ENCODE measurements around the gene RASSF1. TPM values are rescaled to one million over a fixed set of nuclear protein-coding genes. Genes with fewer than 3 reads are reported as not detected.
"Not testable (repeated sequence)": the region's sequence is repeated elsewhere in the genome, so short reads cannot be mapped to it uniquely, and the experiment has no call there.

RASSF1 gene
- total RNA-seq, 2 experiments from 2014 or later: 124 to 205 TPM

- DNase-seq (peak; percentile 35), ATAC-seq (no peak)
- peaks cover 39% of the 10 kb centered on the region for H3K4me1 Mint-ChIP-seq
- H3K9me3 Mint-ChIP-seq (ENCODE audit: low read depth): peaks cover 1% of the 10 kb centered on the region
- no peaks in the 10 kb centered on the region for H3K27me3 Mint-ChIP-seq
- peak overlapping the region; percentile 48 for H3K27ac Mint-ChIP-seq
- no peak overlapping the region for H3K4me3 Mint-ChIP-seq
- CTCF ChIA-PET: interaction anchor here (1.6 to 18.0 kb wide), 4 partner anchors 9 to 120 kb away, joined by 6 to 266 read pairs (median 8); partner anchors contain the start of genes HYAL1, HYAL3, IFRD2 and NAA80
- H3K36me3 Mint-ChIP-seq: peaks cover 4% of the 10 kb centered on the region
Measured at GRCh38 chr3:50314816-50315215, 25.8 kb downstream of the RASSF1 start.

DNA sequence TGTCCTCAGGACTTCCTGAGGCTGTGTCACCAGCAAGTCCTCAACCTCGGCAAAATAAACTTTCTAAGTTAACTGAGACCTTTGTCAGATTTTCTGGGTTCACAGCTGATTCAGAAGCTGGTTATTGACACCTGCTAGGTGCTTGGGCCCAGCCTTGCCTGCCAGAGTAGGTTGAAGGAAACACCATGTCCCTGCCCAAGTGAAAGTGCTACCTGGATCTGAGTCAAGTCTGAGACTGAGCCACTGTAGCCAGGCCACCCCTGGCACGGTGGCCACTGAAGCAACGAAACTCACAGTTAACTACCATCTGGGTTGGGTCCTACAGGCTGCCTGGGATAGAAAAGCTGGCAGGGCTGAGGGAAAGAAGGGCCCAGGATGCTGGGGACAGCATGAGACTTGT is 26.3 kb downstream of the RASSF1 start:
- no peak for ATAC-seq

DNA sequence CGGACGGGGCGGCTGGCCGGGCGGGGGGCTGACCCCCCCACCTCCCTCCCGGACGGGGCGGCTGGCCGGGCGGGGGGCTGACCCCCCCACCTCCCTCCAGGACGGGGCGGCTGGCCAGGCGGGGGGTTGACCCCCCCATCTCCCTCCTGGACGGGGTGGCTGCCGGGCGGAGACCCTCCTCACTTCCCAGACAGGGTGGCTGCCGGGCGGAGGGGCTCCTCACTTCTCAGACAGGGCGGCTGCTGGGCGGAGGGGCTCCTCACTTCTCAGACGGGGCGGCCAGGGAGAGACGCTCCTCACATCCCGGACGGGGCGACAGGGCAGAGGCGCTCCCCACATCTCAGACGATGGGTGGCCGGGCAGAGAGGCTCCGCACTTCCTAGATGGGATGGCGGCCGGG is 28.6 kb downstream of the RASSF1 start:
- not testable (repeated sequence) for DNase-seq

More for the DNA sequence above, 26.3 kb downstream of the RASSF1 start:
- Mint-ChIP-seq H3K36me3 (peaks cover 8% of the 10 kb centered on the region), H3K27me3 (no peaks in the 10 kb centered on the region), H3K4me3 (no peak overlapping the region), H3K27ac (peak overlapping the region; percentile 48), H3K4me1 (peaks cover 35% of the 10 kb centered on the region), H3K9me3 (ENCODE audit: low read depth) (peaks cover 3% of the 10 kb centered on the region)
- DNase-seq: peak; percentile 39
- CTCF ChIA-PET: interaction anchor here (1.6 to 18.0 kb wide), 4 partner anchors 10 to 120 kb away, joined by 6 to 266 read pairs (median 8); partner anchors contain the start of genes HYAL1, HYAL3, IFRD2 and NAA80

DNA sequence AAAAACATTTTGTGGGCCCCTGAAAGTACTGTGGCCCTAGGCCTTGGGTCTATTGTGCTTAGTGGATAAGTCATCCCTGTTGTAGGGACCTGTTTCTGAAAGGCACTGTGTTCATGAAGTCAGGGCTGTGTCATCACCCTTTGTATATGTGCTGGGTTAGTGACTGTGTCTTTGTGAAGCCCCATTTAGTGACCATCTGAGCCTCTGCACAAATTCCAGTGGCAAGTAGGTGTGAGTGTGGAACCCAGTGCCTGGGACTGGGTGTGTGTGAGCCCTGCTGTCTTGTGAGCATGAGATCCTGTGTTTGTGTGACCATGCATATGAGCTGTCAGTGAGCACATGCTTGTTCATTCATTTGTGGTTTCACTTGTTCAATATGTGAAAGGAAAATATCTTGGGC is 36.0 kb downstream of the RASSF1 start:
- ATAC-seq: no peak
- no peaks in the 10 kb centered on the region for H3K27me3 Mint-ChIP-seq
- no peak overlapping the region for H3K27ac Mint-ChIP-seq

More for the DNA sequence above, 28.6 kb downstream of the RASSF1 start:
- not testable (repeated sequence) for H3K27ac Mint-ChIP-seq; H3K27me3 Mint-ChIP-seq; H3K4me3 Mint-ChIP-seq; H3K36me3 Mint-ChIP-seq; ATAC-seq; H3K9me3 Mint-ChIP-seq (ENCODE audit: low read depth)
- peaks cover 23% of the 10 kb centered on the region for H3K4me1 Mint-ChIP-seq
- CTCF ChIA-PET: interaction anchor here (1.1 kb wide), 1 partner anchor 16 kb away, joined by 3 read pairs; the partner anchor contains the start of gene TUSC2

DNA sequence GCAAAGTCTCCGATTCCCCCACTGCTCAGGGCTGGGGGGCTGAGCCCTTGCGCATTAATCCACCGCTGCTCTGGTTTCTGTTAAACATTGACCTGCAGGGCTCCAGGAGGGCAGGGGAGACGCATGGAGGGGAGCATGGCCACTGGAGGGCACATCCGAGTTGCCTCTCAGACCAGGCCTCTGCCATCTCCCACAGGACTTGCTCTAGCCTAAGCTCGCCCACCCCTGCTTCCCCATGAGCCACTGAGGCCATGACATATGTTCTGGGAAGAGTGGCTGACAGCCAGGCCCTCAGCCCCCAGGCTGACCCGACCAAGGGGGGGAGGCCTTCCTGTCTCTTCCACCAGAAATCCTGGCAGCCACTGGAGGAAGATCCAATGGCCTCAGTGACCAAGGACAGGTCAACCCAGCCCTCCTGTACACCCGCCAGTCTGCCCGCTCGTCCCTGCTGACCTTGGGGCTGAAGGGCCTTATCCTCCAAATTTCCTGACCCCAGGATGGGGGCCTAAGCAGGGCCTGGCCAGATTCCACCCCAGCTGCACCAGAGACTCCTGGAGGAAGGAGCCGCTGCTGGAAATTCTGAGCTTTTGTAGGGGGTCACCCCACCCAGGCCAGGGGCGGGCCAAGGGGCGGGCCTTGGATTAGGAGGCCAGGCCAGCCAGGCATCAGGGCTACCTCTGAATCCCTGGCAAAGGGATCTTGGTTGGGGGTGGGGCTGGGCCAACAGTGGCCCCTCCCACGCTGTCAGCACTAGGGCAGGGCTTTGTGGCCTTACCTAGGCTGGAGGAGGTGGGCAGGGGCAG is 37.4 kb downstream of the RASSF1 start, which contains the start of gene HYAL1:
TSS of gene HYAL1 (minus strand) at position 562 of the 803 bp plus-strand sequence. CDS start 618 bp downstream, outside the sequence.
- H3K27ac Mint-ChIP-seq: no peak within 1 kb of the TSS
- H3K9me3 Mint-ChIP-seq (ENCODE audit: low read depth): no peaks in the 10 kb centered on the region
- no peaks in the 10 kb centered on the region for H3K27me3 Mint-ChIP-seq
- peaks cover 18% of the 10 kb centered on the region for H3K4me1 Mint-ChIP-seq
- H3K4me3 Mint-ChIP-seq: no peak within 1 kb of the TSS
- DNase-seq: no peak
- peaks cover under 1% of the 10 kb centered on the region for H3K36me3 Mint-ChIP-seq
- CTCF ChIA-PET: interaction anchor here (17.4 kb wide), 1 partner anchor 18 kb away, joined by 266 read pairs; the partner anchor contains the start of genes HYAL2 and TUSC2
- ATAC-seq: no peak

More for the DNA sequence above, 36.0 kb downstream of the RASSF1 start:
- DNase-seq: no peak
- Mint-ChIP-seq H3K4me3 (no peak overlapping the region), H3K36me3 (peaks cover 2% of the 10 kb centered on the region), H3K9me3 (ENCODE audit: low read depth) (no peaks in the 10 kb centered on the region), H3K4me1 (peaks cover 17% of the 10 kb centered on the region)
- CTCF ChIA-PET: interaction anchor here (1.1 to 17.4 kb wide), 2 partner anchors 17 to 30 kb away, joined by 3 to 266 read pairs; partner anchors contain the start of genes HYAL2 and TUSC2

DNA sequence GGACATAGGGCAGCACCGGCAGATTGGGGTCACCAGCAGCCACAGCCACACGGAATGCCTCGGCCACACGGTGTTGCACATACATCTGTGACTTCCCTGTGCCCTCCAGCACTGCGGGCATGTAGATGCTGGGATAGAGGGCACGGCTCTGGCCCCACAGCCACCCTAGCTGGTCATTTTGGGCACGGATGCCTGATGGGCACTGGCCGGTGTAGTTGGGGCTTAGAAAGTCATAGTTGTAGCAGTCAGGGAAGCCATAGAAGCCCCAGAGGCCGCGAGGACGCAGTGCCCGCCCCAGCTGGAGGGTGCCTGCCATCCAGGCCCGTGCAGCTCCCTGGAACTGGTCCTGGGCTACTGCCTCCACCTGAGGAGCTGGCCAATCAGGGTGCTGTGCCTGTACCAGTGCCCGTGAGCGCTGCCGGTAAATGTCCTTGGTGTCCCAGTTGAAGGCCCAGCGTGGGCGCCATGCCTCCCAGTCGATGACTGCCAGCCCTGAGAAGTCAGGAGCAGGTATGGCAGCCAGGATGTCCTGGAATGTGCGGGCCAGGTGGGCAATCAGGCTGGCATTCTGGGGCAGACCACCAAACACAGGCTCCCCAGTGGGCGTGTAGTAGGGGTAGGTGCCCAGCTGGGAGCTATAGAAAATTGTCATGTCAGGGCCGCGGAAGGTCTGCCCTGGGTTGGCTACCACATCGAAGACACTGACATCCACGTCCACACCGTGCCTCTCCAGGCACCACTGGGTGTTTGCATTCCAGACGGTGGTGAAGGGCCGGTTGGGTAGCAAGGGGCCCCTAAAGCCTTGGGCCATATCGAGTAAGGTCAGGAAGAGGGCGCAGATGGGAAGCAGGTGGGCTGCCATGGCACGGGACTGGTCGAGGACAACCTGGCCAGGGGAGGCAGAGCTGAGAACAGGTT is 38.3 kb downstream of the RASSF1 start:
- H3K4me3 Mint-ChIP-seq: no peak overlapping the region
- DNase-seq (no peak), ATAC-seq (no peak)
- no peaks in the 10 kb centered on the region for H3K9me3 Mint-ChIP-seq (ENCODE audit: low read depth)
- H3K27me3 Mint-ChIP-seq: no peaks in the 10 kb centered on the region
- peaks cover 1% of the 10 kb centered on the region for H3K36me3 Mint-ChIP-seq
- H3K4me1 Mint-ChIP-seq: peaks cover 25% of the 10 kb centered on the region
- CTCF ChIA-PET: interaction anchor here (0.5 to 17.4 kb wide), 2 partner anchors 19 to 630 kb away, joined by 4 to 266 read pairs; partner anchors contain the start of genes HYAL2 and TUSC2
- H3K27ac Mint-ChIP-seq: no peak overlapping the region

DNA sequence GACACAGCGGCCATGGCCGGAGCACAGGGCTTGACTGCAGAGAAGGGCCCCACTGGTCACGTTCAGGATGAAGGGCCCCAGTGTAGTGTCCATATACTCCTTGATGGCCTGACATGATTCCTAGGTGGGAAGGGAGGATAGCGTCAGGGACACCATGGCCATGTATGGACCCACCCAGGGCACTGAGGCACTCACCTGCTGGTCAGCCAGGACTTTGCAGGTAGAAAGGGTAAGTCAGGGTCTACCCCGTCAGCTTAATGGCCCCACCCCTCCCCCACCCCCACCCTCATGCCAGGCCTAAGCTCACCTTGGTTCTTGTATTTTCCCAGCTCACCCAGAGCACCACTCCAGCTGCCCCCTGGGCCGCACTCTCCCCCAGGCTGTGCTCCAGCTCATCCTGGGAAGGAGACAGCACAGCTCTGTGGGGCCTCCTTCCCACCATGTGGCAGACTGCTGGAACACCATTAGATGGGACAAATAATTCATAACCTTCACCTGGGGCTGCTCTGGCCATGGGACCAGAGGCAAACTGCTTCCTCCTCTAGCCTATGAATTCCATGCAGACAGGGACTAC is 39.9 kb downstream of the RASSF1 start:
- DNase-seq (peak; percentile 40), ATAC-seq (no peak)
- CTCF ChIA-PET: interaction anchor here (1.8 to 17.4 kb wide), 2 partner anchors 21 to 36 kb away, joined by 12 to 266 read pairs; partner anchors contain the start of genes HYAL2 and TUSC2
- Mint-ChIP-seq H3K27me3 (no peaks in the 10 kb centered on the region), H3K27ac (peak overlapping the region; percentile 99), H3K4me3 (peak overlapping the region; percentile 96), H3K9me3 (ENCODE audit: low read depth) (no peaks in the 10 kb centered on the region), H3K36me3 (peaks cover 5% of the 10 kb centered on the region), H3K4me1 (peaks cover 27% of the 10 kb centered on the region)

DNA sequence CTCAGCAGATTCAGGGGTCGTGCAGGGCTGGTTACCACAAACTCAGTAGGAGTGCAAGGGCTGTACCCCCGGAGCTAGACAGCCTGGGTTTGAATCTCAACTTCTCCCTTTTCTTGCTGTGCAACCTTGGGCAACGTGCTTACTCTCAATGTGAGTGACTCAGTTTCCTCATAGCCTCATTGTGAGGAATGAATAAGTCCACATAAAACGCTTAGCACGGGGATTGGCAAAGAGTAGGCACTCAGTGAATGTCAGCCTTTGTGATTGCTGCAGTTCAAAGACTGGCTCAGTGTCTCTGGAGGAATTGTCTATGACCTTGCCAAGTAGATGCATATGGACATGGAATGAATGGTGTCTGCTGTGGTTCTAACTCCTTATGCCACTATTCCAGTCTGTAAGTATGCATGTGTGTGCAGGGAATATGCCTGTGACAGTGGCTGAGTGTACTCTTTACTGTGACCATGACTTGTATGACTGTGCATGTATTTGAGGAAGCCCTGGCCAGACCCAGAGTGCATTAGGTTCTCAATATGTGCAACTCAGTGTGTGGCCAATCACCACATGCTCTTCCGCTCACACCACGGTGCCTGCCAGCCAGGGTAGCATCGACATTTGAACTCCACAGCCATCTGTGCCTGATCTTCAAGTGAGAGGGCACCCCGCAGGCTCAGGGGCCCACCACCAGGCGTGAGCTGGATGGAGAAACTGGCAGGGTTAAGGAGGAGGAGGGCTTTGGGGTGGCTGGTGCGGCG is 40.5 kb downstream of the RASSF1 start:
- CTCF ChIA-PET: interaction anchor here (0.8 to 17.4 kb wide), 14 partner anchors 21 to 105 kb away, joined by 3 to 266 read pairs (median 6); partner anchors contain the start of genes HYAL2, RASSF1 and TUSC2
- ATAC-seq (no peak), DNase-seq (peak; percentile 60)
- peaks cover 5% of the 10 kb centered on the region for H3K36me3 Mint-ChIP-seq
- H3K27me3 Mint-ChIP-seq: no peaks in the 10 kb centered on the region
- H3K4me3 Mint-ChIP-seq: peak overlapping the region; percentile 96
- H3K27ac Mint-ChIP-seq: peak overlapping the region; percentile 99
- H3K9me3 Mint-ChIP-seq (ENCODE audit: low read depth): no peaks in the 10 kb centered on the region
- peaks cover 27% of the 10 kb centered on the region for H3K4me1 Mint-ChIP-seq

GRCh38 chr3:50299638-50299928 is 41.1 kb downstream of the RASSF1 start:
- CTCF ChIA-PET: interaction anchor here (0.7 to 17.4 kb wide), 15 partner anchors 20 to 105 kb away, joined by 3 to 266 read pairs (median 5); partner anchors contain the start of genes HYAL2, RASSF1 and TUSC2
- no peaks in the 10 kb centered on the region for H3K9me3 Mint-ChIP-seq (ENCODE audit: low read depth)
- peak overlapping the region; percentile 96 for H3K4me3 Mint-ChIP-seq
- DNase-seq (no peak), ATAC-seq (no peak)
- H3K27ac Mint-ChIP-seq: peak overlapping the region; percentile 99
- no peaks in the 10 kb centered on the region for H3K27me3 Mint-ChIP-seq
- peaks cover 24% of the 10 kb centered on the region for H3K4me1 Mint-ChIP-seq
- peaks cover 5% of the 10 kb centered on the region for H3K36me3 Mint-ChIP-seq

DNA sequence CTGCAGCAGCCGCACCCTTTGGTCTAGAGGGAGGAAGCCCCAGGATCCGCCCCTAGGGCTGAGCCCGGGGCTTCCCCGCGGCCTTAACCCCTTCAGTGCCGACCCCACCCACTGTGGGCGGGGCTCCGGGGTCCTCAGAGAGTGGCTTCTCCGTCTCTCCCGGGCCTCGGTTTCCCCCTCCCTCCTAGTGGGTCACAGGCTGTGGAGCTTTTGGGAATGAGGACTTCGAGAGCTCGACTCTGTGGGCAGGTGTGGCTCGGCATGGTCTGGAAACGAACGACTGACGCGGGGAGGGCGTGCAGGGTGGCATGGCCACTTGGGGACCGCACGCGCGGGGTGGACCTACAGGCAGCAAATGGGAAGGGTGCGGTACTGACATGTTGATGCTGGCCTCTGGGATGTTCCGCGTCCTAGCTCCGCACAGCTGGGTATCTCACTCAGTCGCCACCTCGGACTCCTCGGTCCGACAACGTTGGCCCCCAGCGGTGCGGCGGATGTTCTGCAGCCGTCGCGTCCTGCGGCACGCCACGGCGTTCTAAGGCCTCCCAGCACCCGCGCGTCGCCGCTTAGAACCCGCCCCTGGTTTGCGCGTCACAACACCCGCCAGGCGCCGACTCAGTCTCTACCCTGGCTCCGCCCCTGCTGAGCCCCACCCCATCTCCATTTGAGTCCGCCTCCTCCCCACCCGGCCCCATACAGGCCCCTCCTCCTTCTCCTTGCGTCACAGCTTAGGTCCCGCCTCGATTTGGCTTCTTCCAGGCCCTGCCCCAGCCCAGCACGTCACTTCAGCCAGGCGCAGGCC is 41.6 kb downstream of the RASSF1 start, which contains the start of the genes HYAL3 and NAA80:
TSS of gene HYAL3 (minus strand) at position 570 of the 802 bp plus-strand sequence. CDS start 3,803 bp downstream, outside the sequence.
TSS of gene NAA80 (minus strand) at position 570 of the 802 bp plus-strand sequence. CDS start 1,942 bp downstream, outside the sequence.
- peak; percentile 84 for ATAC-seq
- Mint-ChIP-seq H3K27ac (peak within 1 kb of the TSS; percentile 99), H3K27me3 (no peaks in the 10 kb centered on the region), H3K9me3 (ENCODE audit: low read depth) (no peaks in the 10 kb centered on the region), H3K36me3 (peaks cover 5% of the 10 kb centered on the region), H3K4me3 (peak within 1 kb of the TSS; percentile 96), H3K4me1 (peaks cover 23% of the 10 kb centered on the region)
- peak; percentile 100 for DNase-seq
- CTCF ChIA-PET: interaction anchor here (0.7 to 17.4 kb wide), 21 partner anchors 10 to 292 kb away, joined by 3 to 266 read pairs (median 4); partner anchors contain the start of genes HYAL2, RASSF1 and TUSC2

All from activated CD8-positive, alpha-beta memory T cell treated with anti-CD3 and anti-CD28 coated beads, Interleukin-2, amount 10 ng/mL, durations not matched to agents 7 days and 5 days (primary cell).